ENCODE data around the gene EPSTI1. TPM values are rescaled to one million over a fixed set of nuclear protein-coding genes. Genes with fewer than 3 reads are reported as not detected.

Gene EPSTI1, protein sequence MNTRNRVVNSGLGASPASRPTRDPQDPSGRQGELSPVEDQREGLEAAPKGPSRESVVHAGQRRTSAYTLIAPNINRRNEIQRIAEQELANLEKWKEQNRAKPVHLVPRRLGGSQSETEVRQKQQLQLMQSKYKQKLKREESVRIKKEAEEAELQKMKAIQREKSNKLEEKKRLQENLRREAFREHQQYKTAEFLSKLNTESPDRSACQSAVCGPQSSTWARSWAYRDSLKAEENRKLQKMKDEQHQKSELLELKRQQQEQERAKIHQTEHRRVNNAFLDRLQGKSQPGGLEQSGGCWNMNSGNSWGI
- 2.3 and 3.2 TPM in 2 replicates for total RNA-seq

GRCh38 chr13:42991898-42992763 is at the start of gene EPSTI1:
Gene EPSTI1, minus strand, starts transcription at chr13:42992241. Its CDS starts 76 bp downstream, at chr13:42992165.

DNA sequence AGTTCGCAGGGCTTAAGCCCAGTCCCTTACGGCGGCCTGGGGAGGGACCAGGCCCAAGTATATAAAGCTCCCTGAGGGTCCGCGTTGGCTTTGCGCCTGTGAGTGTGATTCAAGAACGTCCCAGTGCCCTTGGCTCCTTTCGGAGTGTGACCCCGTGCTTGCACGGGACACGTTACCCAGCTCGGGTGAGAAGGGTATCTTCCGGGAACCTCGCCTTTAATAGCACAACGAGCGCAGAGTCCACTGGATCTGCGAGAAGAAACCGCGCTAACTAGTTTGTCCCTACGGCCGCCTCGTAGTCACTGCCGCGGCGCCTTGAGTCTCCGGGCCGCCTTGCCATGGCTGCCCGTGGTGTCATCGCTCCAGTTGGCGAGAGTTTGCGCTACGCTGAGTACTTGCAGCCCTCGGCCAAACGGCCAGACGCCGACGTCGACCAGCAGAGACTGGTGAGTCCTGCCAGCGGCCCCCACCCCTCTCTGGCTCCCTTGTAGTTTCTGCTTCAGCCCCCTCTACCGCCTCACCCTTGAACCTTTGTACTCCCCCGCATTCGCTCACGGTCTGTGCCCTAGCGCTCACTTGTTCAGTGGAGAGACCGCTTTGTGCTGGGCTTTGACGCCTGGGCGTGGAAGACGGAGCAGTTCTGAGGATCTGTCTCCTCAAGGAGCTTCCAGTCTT is 31.4 kb upstream of the EPSTI1 start, which contains the start of gene DNAJC15:
DNAJC15 (plus strand) TSS at position 298 of the 675 bp plus-strand sequence; CDS start at position 339, 41 bp downstream.

Other genes starting within 250 kb of the EPSTI1 start
- not detected in 2 replicates for gene FAM216B, start 210.7 kb downstream of the EPSTI1 start, total RNA-seq
- 10.8 and 28.3 TPM in 2 replicates for gene DNAJC15, start 31.3 kb upstream of the EPSTI1 start, total RNA-seq

All from myometrial cell (primary cell).